K562 (cell line): ENCODE results near the gene FOXO3. TPM values are rescaled to one million over a fixed set of nuclear protein-coding genes. Genes with fewer than 3 reads are reported as not detected.
A peak's percentile ranks its signal among the peaks of the same experiment; 100 is the strongest.

Source experiments
- ATAC-seq: fragments of 200-7000 bp; cut with Tn5 transposase; 3 replicates; pipeline ENCODE4 v1.9.1; 2020; ENCODE audit warnings: moderate library complexity
- BruUV-seq: library from RNA; stranded (reverse); fragments of 400-500 nt; replicated peaks from 2 replicates; lab custom pipeline; 2021; lab: Mats Ljungman, UMichigan
- CTCF ChIA-PET: fragments of 300-600 bp; formaldehyde crosslinking; extraction: SDS; loops from one replicate; lab custom pipeline; 2021; ENCODE audit warnings: low intra/inter-chr PET ratio; lab: Yijun Ruan, JAX
- POLR2A ChIA-PET: fragments of 300-600, 350-650 bp; sonication (Branson Sonifier 250); formaldehyde crosslinking; extraction: SDS; loops from one replicate; lab custom pipeline; 2021; ENCODE audit warnings: antibody characterized with exemption, inconsistent platforms; lab: Yijun Ruan, JAX
- DNase-seq, 4 experiments: peaks; one replicate each; pipeline versions ENCODE4 v3.0.0 to v3.0.0-alpha.2; 2011 to 2018; ENCODE audit warnings: low spot score in 3 of 4, mixed read lengths in 3 of 4; ENCODE audit errors: extremely low read depth in 1 of 4
- FAIRE-seq: peaks from 2 replicates; lab custom pipeline; 2011; peaks lifted over from hg19 to GRCh38; lab: Jason Lieb, UNC
- H2AFZ ChIP-seq: 2 replicates; pipeline ENCODE4 v1.6.0; 2011; ENCODE audit warnings: low read depth, low read length, control low read depth, inconsistent platforms
- H3K27ac ChIP-seq: fragments of 200-600 bp; 3 replicates; pipeline ENCODE4 v1.8.0; 2011; ENCODE audit warnings: low read depth, mild to moderate bottlenecking, control low read depth, inconsistent platforms, low read length, moderate library complexity, mixed read lengths; ENCODE audit errors: extremely low read depth
- H3K27me3 ChIP-seq, 2 experiments: fragments of 300-600 bp in 1 of 2; 2 replicates in 1 of 2; 3 replicates in 1 of 2; pipeline versions ENCODE4 v1.6.0 to v1.8.0; 2011; ENCODE audit warnings: inconsistent platforms in 2 of 2, low read length in 2 of 2, mild to moderate bottlenecking in 1 of 2, mixed read lengths in 1 of 2, moderate library complexity in 1 of 2; ENCODE audit not compliant: control insufficient read depth in 2 of 2, insufficient read depth in 2 of 2
- H3K36me3 ChIP-seq: fragments of 300-600 bp; 3 replicates; pipeline ENCODE4 v1.8.0; 2011; ENCODE audit warnings: mild to moderate bottlenecking, low read length, inconsistent platforms; ENCODE audit not compliant: control insufficient read depth, insufficient read depth
- H3K4me1 ChIP-seq, 2 experiments: fragments of 200-600 bp in 1 of 2; replicated peaks in 1 of 2; 2 replicates in 1 of 2; 3 replicates in 1 of 2; pipeline versions ENCODE4 v1.5.1 to v1.8.0; 2011; ENCODE audit warnings: inconsistent platforms in 2 of 2, low read length in 2 of 2, mild to moderate bottlenecking in 1 of 2, mixed read lengths in 1 of 2, moderate library complexity in 1 of 2; ENCODE audit not compliant: control insufficient read depth in 2 of 2, insufficient read depth in 2 of 2
- H3K4me2 ChIP-seq: 2 replicates; pipeline ENCODE4 v1.6.1; 2011; ENCODE audit warnings: low read length, control low read depth, inconsistent platforms, mixed read lengths; ENCODE audit not compliant: insufficient read depth
- H3K4me3 ChIP-seq: fragments of 200-600 bp; sonication (generic), shearing (Covaris generic); 2 replicates; pipeline ENCODE4 v1.5.1; 2016; ENCODE audit warnings: control low read depth, inconsistent platforms
- H3K79me2 ChIP-seq: fragments of 200-600 bp; 3 replicates; pipeline ENCODE4 v1.8.0; 2011; ENCODE audit warnings: low read length, inconsistent platforms; ENCODE audit not compliant: control insufficient read depth, insufficient read depth
- H3K9ac ChIP-seq, 2 experiments: 2 replicates each; pipeline versions ENCODE4 v1.6.0 to v1.6.1; 2011; ENCODE audit warnings: low read depth in 2 of 2, low read length in 2 of 2, control low read depth in 1 of 2, inconsistent platforms in 1 of 2, mild to moderate bottlenecking in 1 of 2, mixed read lengths in 1 of 2; ENCODE audit not compliant: insufficient read depth in 1 of 2
- H3K9me1 ChIP-seq: one replicate; pipeline ENCODE4 v1.6.0; 2011; ENCODE audit warnings: inconsistent platforms, mild to moderate bottlenecking, low read length, moderate library complexity; ENCODE audit not compliant: control insufficient read depth, insufficient read depth
- H3K9me3 ChIP-seq: replicated peaks from 2 replicates; pipeline ENCODE4 v1.5.1; 2011; ENCODE audit warnings: low read depth, low read length, inconsistent platforms; ENCODE audit not compliant: control insufficient read depth, insufficient read depth
- H4K20me1 ChIP-seq: replicated peaks from 2 replicates; pipeline ENCODE4 v1.6.1; 2011; ENCODE audit warnings: low read length, inconsistent platforms, mixed read lengths; ENCODE audit not compliant: control insufficient read depth, insufficient read depth
- MEF2A ChIP-seq: IDR thresholded peaks from 2 replicates; pipeline ENCODE4 v1.6.1; 2011; ENCODE audit warnings: low read depth, mild to moderate bottlenecking, low read length, moderate library complexity; ENCODE audit not compliant: control insufficient read depth
- NCOA4 ChIP-seq: fragments of 450-650 bp; IDR thresholded peaks from 2 replicates; pipeline ENCODE4 v1.6.1; 2018; ENCODE audit warnings: mild to moderate bottlenecking; ENCODE audit not compliant: partially characterized antibody
- POLR3A ChIP-seq: IDR thresholded peaks from 2 replicates; pipeline ENCODE4 v1.6.1; 2011; ENCODE audit warnings: borderline replicate concordance, mild to moderate bottlenecking, moderate library complexity; ENCODE audit not compliant: insufficient read length, insufficient read depth; ENCODE audit errors: extremely low read depth
- RAD21 ChIP-seq, 2 experiments: fragments of 250-450 bp in 1 of 2; fragments of 450-650 bp in 1 of 2; sonication (Bioruptor Pico) in 1 of 2; formaldehyde crosslinking in 1 of 2; IDR thresholded peaks in 1 of 2; conservative IDR thresholded peaks in 1 of 2; 2 replicates each; pipeline versions ENCODE4 v1.4.0 to v1.8.0; 2020 to 2022; ENCODE audit warnings: mild to moderate bottlenecking in 2 of 2, moderate library complexity in 1 of 2
- REST ChIP-seq, 2 experiments: fragments of 450-650 bp; formaldehyde crosslinking in 1 of 2; IDR thresholded peaks; 2 replicates each; pipeline versions ENCODE4 v1.4.0 to v1.6.1; 2014 to 2020; ENCODE audit warnings: mild to moderate bottlenecking in 2 of 2, borderline replicate concordance in 1 of 2, low read depth in 1 of 2
- SMAD3 ChIP-seq: fragments of 450-650 bp; formaldehyde crosslinking; conservative IDR thresholded peaks from 2 replicates; pipeline ENCODE4 v1.4.0; 2020; ENCODE audit warnings: mild to moderate bottlenecking
- SMC3 ChIP-seq: conservative IDR thresholded peaks from 2 replicates; pipeline ENCODE4 v1.6.1; 2011; ENCODE audit warnings: low read depth, low read length, improper control_type of control experiment; ENCODE audit not compliant: insufficient read depth
- SRSF7 ChIP-seq: fragments of 200-400 bp; formaldehyde crosslinking; optimal IDR thresholded peaks from 2 replicates; pipeline ENCODE3; 2017; ENCODE audit warnings: mild to moderate bottlenecking, low read depth, low read length
- ZNF717 ChIP-seq: fragments of 250-450 bp; sonication (Bioruptor Pico); IDR thresholded peaks from 2 replicates; pipeline ENCODE4 v1.5.0; 2021
- WGBS: fragments of 100-300 bp; shearing (Covaris generic); methylation state at CpG from one replicate; pipeline ENCODE4 v1.1.6; 2016; ENCODE audit warnings: low coverage, mixed read lengths; ENCODE audit not compliant: insufficient coverage; ENCODE audit errors: missing lambda C conversion rate; 5-methylcytosine and 5-hydroxymethylcytosine counted together
- in situ Hi-C: fragments of 300-500 bp; cut with MboI; formaldehyde crosslinking; loops from 4 replicates; pipeline ENCODE4 v1.15.0; 2018; ENCODE audit warnings: inconsistent platforms, mixed read lengths
- intact Hi-C: fragments of 100-400 bp; cut with micrococcal nuclease; formaldehyde crosslinking; loops from 2 replicates; pipeline ENCODE4 v1.14.2; 2022
- polyA plus RNA-seq, 8 experiments: library from polyadenylated mRNA; depleted of rRNA in 4 of 8; stranded (reverse) in 5 of 8; unstranded in 3 of 8; fragments of >200 nt; fragmentation: Nextera tagmentation in 2 of 8; fragmentation: Illumina TruSeq in 1 of 8; extraction: Ambion mirVana in 2 of 8; extraction: Trizol in 1 of 8; gene quantifications; 2 replicates each; pipeline versions ENCODE4 v1.2.1 to v1.2.3, GENCODE V29; 2011 to 2014; ENCODE audit warnings: inconsistent platforms in 1 of 8, missing spikeins in 1 of 8
- total RNA-seq, 7 experiments: library from RNA; depleted of rRNA in 6 of 7; stranded (reverse); fragments of >200 nt in 6 of 7; fragmentation: Illumina TruSeq in 2 of 7; extraction: Trizol in 2 of 7; gene quantifications; 2 replicates each; pipeline versions ENCODE4 v1.2.1 to v1.2.3, GENCODE V29; 2011 to 2021; ENCODE audit warnings: low replicate concordance in 1 of 7

Gene FOXO3
- total and polyA plus RNA-seq, 9 of the 15 experiments (the other 6 are each of a cell fraction or from before 2014, with no cell fraction given) = 3.0 to 14.6 (median 6.0) TPM

DNA sequence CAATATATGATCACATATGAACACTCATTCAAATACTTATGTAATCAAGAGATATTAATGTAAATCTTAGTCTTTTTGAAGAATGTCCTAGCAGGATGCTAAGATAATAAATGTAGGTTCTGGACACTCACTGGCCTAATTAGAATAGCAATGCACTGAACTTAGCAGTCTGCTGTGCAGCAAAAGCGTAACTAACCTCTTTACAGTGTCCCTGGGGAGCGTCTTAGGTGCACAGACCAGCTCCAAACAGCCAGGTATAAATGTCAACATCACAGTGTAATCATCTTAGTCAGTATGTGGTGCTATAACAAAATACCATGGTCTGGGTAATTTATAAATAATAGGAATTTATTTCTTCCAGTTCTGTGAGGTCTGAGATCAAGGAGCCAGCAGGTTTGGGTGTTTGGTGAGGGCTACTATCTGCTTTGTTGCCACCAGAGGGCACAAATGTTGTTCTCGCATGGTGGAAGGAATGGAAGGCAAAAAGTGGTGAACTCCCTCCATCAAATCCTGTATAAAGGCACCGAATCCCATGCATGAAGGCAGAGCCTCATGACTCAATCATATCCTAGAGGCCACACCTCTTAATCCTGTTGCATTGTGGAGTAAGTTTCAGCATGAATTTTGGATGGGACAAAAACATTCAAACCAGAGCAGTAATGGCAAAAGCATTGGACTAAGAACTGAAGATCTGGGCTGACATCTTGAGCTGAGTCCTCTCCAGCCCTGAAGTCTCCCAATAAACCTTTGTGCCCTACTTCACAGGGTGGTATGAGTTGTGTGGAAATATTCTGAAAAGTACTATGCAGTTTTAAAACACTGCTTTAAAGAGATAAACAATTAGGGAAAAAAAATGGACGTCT, 41.8 kb upstream of the FOXO3 start:
- FAIRE-seq = peak; percentile 74
- CTCF ChIA-PET = interaction anchor here (0.6 to 0.7 kb wide), 2 partner anchors 27 to 47 kb away, joined by 3 read pairs; no protein-coding TSS in a partner anchor
- ATAC-seq = peak; percentile 72; the same call in 2 of the 3 replicates
- TF ChIP-seq ZNF717 (CRISPR knock-in tag) = no peak
- TF ChIP-seq REST (IDR thresholded peaks at IDR 0.05; ENCODE audit: borderline replicate concordance) = peak; percentile 15; the same call in 1 of the 2 replicates
- TF ChIP-seq REST (CRISPR knock-in tag; IDR thresholded peaks at IDR 0.05; ENCODE audit: low read depth) = no peak
- TF ChIP-seq RAD21 (CRISPR knock-in tag; conservative IDR thresholded peaks at IDR 0.05 in 1 of 2, IDR thresholded peaks at IDR 0.05 in 1 of 2) = peak; percentile 11 to 45; a peak in 2 of 4 replicates
- no peak for TF ChIP-seq POLR3A
- TF ChIP-seq MEF2A = no peak
- TF ChIP-seq SMC3 = 0 out of 2 replicates have a peak, but pooled peaks have one; percentile 35
- no peak for TF ChIP-seq SMAD3 (CRISPR knock-in tag)
- no peak for TF ChIP-seq NCOA4
- no peak for TF ChIP-seq SRSF7

More for the DNA sequence above, 41.8 kb upstream of the FOXO3 start:
- Histone ChIP-seq H2AFZ (no peak overlapping the region), H3K27me3 (no peaks in the 10 kb centered on the region), H4K20me1 (no peaks in the 10 kb centered on the region), H3K27ac (no peak overlapping the region), H3K36me3 (peaks cover 13% of the 10 kb centered on the region; the same call in 2 of the 3 replicates), H3K9me1 (no peaks in the 10 kb centered on the region), H3K4me1 (no peaks in the 10 kb centered on the region), H3K79me2 (no peaks in the 10 kb centered on the region), H3K4me3 (no peak overlapping the region), H3K9ac (no peak overlapping the region), H3K9me3 (no peaks in the 10 kb centered on the region), H3K4me2 (no peak overlapping the region)
- in situ Hi-C loops = no loop called here
- BruUV-seq = no TSS peak
- intact Hi-C loops = no loop called here
- POLR2A ChIA-PET = interaction anchor here (0.6 kb wide), 1 partner anchor 392 kb away, joined by 3 read pairs; no protein-coding TSS in a partner anchor
- 64% methylated on average over 5 of the region's 5 CpGs for WGBS
- peak in 2 of 4 experiments; percentile 20 to 43 for DNase-seq
